Endothelial cell of umbilical vein (primary cell): ENCODE results near the gene SERTAD4. TPM values are rescaled to one million over a fixed set of nuclear protein-coding genes. Genes with fewer than 3 reads are reported as not detected.

Experiments
- BruUV-seq: library from RNA; stranded (reverse); fragments of 400-500 nt; replicated peaks from 2 replicates; lab custom pipeline; 2021; lab: Mats Ljungman, UMichigan
- CTCF ChIA-PET: fragments of 300-600, 350-600 bp; sonication (Branson Sonifier 250); formaldehyde crosslinking; loops from one replicate; lab custom pipeline; 2021; ENCODE audit warnings: antibody characterized with exemption, inconsistent platforms; lab: Charles Lee
- POLR2A ChIA-PET: fragments of 300-600, 350-600 bp; sonication (Branson Sonifier 250); formaldehyde crosslinking; loops from one replicate; lab custom pipeline; 2021; ENCODE audit warnings: antibody characterized with exemption, inconsistent platforms; lab: Charles Lee
- DNase-seq: peaks from one replicate; pipeline ENCODE4 v3.0.0-alpha.2; 2011; ENCODE audit warnings: low read depth, low spot score
- FAIRE-seq: peaks from 2 replicates; lab custom pipeline; 2011; peaks lifted over from hg19 to GRCh38; lab: Jason Lieb, UNC
- H2AFZ ChIP-seq: 2 replicates; pipeline ENCODE4 v1.6.0; 2012; ENCODE audit warnings: low read depth, low read length, control low read depth, inconsistent platforms
- H3K27ac ChIP-seq: 2 replicates; pipeline ENCODE4 v1.5.1; 2011; ENCODE audit warnings: low read depth, mild to moderate bottlenecking, control low read depth, low read length, moderate library complexity; ENCODE audit not compliant: insufficient read depth
- H3K27me3 ChIP-seq, 2 experiments: 2 replicates each; pipeline versions ENCODE4 v1.6.0 to v1.6.1; 2011; ENCODE audit warnings: low read length in 2 of 2, mixed read lengths in 1 of 2; ENCODE audit not compliant: control insufficient read depth in 2 of 2, insufficient read depth in 2 of 2
- H3K36me3 ChIP-seq, 2 experiments: 2 replicates in 1 of 2; 3 replicates in 1 of 2; pipeline ENCODE4 v1.5.1; 2011; ENCODE audit warnings: low read length in 2 of 2, mild to moderate bottlenecking in 1 of 2, moderate library complexity in 1 of 2; ENCODE audit not compliant: control insufficient read depth in 2 of 2, insufficient read depth in 2 of 2; ENCODE audit errors: extremely low read depth in 1 of 2
- H3K4me1 ChIP-seq: 3 replicates; pipeline ENCODE4 v1.5.1; 2011; ENCODE audit warnings: mild to moderate bottlenecking, low read length; ENCODE audit not compliant: control insufficient read depth, insufficient read depth; ENCODE audit errors: extremely low read depth
- H3K4me2 ChIP-seq: 2 replicates; pipeline ENCODE4 v1.6.1; 2011; ENCODE audit warnings: low read length, control low read depth, mixed read lengths; ENCODE audit not compliant: insufficient read depth
- H3K4me3 ChIP-seq, 3 experiments: fragments of 200-600 bp in 1 of 3; sonication (generic), shearing (Covaris generic) in 1 of 3; replicated peaks in 1 of 3; 2 replicates each; pipeline ENCODE4 v1.5.1; 2011 to 2016; ENCODE audit warnings: control low read depth in 3 of 3, low read length in 3 of 3, mild to moderate bottlenecking in 2 of 3, inconsistent platforms in 1 of 3, low read depth in 1 of 3, moderate library complexity in 1 of 3; ENCODE audit not compliant: insufficient read depth in 1 of 3
- H3K79me2 ChIP-seq: 2 replicates; pipeline ENCODE4 v1.6.0; 2012; ENCODE audit warnings: low read length, inconsistent platforms; ENCODE audit not compliant: control insufficient read depth, insufficient read depth
- H3K9ac ChIP-seq: replicated peaks from 2 replicates; pipeline ENCODE3; 2011; ENCODE audit warnings: low read length, control low read depth; ENCODE audit not compliant: insufficient read depth; ENCODE audit errors: extremely low read depth
- H3K9me1 ChIP-seq: replicated peaks from 3 replicates; pipeline ENCODE4 v1.6.0; 2011; ENCODE audit warnings: mild to moderate bottlenecking, low read length; ENCODE audit not compliant: control insufficient read depth, insufficient read depth; ENCODE audit errors: extremely low read depth
- H3K9me3 ChIP-seq: replicated peaks from 2 replicates; pipeline ENCODE4 v1.5.1; 2012; ENCODE audit warnings: low read length, inconsistent platforms; ENCODE audit not compliant: control insufficient read depth, insufficient read depth
- H4K20me1 ChIP-seq: replicated peaks from 2 replicates; pipeline ENCODE3; 2011; ENCODE audit warnings: mild to moderate bottlenecking, low read length; ENCODE audit not compliant: control insufficient read depth, insufficient read depth; ENCODE audit errors: extremely low read depth
- EZH2 ChIP-seq: IDR thresholded peaks from 2 replicates; pipeline ENCODE4 v1.6.1; 2012; ENCODE audit warnings: borderline replicate concordance, low read depth, mild to moderate bottlenecking, moderate library complexity, low read length, inconsistent platforms; ENCODE audit not compliant: severe bottlenecking
- FOS ChIP-seq: IDR thresholded peaks from 2 replicates; pipeline ENCODE4 v1.6.1; 2011; ENCODE audit warnings: mild to moderate bottlenecking, low read length, moderate library complexity, borderline replicate concordance; ENCODE audit not compliant: insufficient read depth
- GATA2 ChIP-seq: IDR thresholded peaks from 2 replicates; pipeline ENCODE4 v1.7.0; 2011; ENCODE audit warnings: low read depth, mild to moderate bottlenecking, moderate library complexity, mixed read lengths, low read length; ENCODE audit not compliant: insufficient read length, insufficient read depth
- JUN ChIP-seq: IDR thresholded peaks from 2 replicates; pipeline ENCODE4 v1.6.1; 2011; ENCODE audit warnings: borderline replicate concordance, low read depth; ENCODE audit not compliant: insufficient read length, insufficient read depth
- MYC ChIP-seq: IDR thresholded peaks from one replicate; pipeline ENCODE4 v1.6.1; 2011; ENCODE audit warnings: mild to moderate bottlenecking, low read depth, low read length
- POLR2A ChIP-seq: IDR thresholded peaks from 2 replicates; pipeline ENCODE4 v1.6.1; 2012; ENCODE audit warnings: low read depth, mild to moderate bottlenecking, control low read depth, low read length
- POLR2AphosphoS5 ChIP-seq: IDR thresholded peaks from 2 replicates; pipeline ENCODE4 v1.6.1; 2012; ENCODE audit warnings: low read depth, mild to moderate bottlenecking, control low read depth, low read length, moderate library complexity; ENCODE audit not compliant: insufficient read depth
- dilution Hi-C: fragments of 300-500 bp; cut with MboI; formaldehyde crosslinking; loops from one replicate; pipeline ENCODE4 v1.15.0; 2019; ENCODE audit warnings: low sequenced_read_pairs; ENCODE audit not compliant: extremely low pct_ligation_motif_present
- intact Hi-C: fragments of 100-400 bp; cut with micrococcal nuclease; formaldehyde crosslinking; loops from one replicate; pipeline ENCODE4 v1.10.0; 2022
- polyA plus RNA-seq, 4 experiments: library from polyadenylated mRNA; depleted of rRNA in 3 of 4; stranded (reverse) in 3 of 4; unstranded in 1 of 4; fragments of >200 nt; gene quantifications; 2 replicates each; pipeline versions ENCODE4 v1.2.1 to v1.2.3, GENCODE V29; 2011 to 2012; ENCODE audit warnings: missing spikeins in 1 of 4
- total RNA-seq: library from RNA; stranded (reverse); gene quantifications from 2 replicates; pipeline ENCODE4 v1.2.3, GENCODE V29; 2021
- TF ChIP-seq, protein P1 (sequence below): IDR thresholded peaks from 2 replicates; pipeline ENCODE4 v1.6.1; 2011; ENCODE audit not compliant: insufficient read depth, insufficient read length
- TF ChIP-seq, protein P2 (sequence below), 2 donors: IDR thresholded peaks; 1 replicate in 1 of 2; 2 replicates in 1 of 2; pipeline ENCODE4 v1.5.1; 2011; ENCODE audit warnings: low read length in 2 of 2, mild to moderate bottlenecking in 2 of 2, moderate library complexity in 2 of 2, control low read depth in 1 of 2, inconsistent platforms in 1 of 2, low read depth in 1 of 2; ENCODE audit not compliant: insufficient read depth in 1 of 2; ENCODE audit errors: extremely low read depth in 1 of 2

SERTAD4 gene
- total and polyA plus RNA-seq, 2 donors (not counting 3 experiments of a cell fraction or from before 2014, with no cell fraction given), result 4.0 to 11.3 TPM

DNA sequence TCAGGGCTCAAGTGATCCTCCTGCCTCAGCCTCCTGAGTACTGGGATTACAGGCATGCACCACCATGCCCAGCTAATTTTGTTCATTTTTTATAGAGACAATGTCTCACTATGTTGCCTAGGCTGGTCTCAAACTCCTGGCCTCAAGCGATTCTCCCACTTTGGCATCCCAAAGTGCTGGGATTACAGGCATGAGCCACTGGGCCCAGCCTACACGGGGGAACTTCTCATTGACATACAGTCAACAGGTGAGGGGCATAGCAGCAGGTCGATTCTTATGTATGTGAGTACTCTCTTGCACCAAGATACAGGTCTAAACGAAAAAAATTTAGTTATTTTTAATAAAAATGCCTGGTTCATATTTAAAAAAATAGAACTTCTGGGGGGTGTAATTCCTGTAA, 56.7 kb downstream of the SERTAD4 start:
- intact Hi-C loops, result no loop called here
- ChIA-PET POLR2A (no interaction called here), CTCF (no interaction called here)
- Histone ChIP-seq H3K4me1 (no peaks in the 10 kb centered on the region), H3K9me3 (no peaks in the 10 kb centered on the region), H3K27me3 (peaks cover 22 to 23% of the 10 kb centered on the region in 2 experiments), H3K27ac (no peak overlapping the region), H3K4me3 (no peak overlapping the region), H3K9me1 (no peaks in the 10 kb centered on the region), H2AFZ (no peak overlapping the region), H3K79me2 (no peaks in the 10 kb centered on the region), H3K9ac (no peak overlapping the region), H3K4me2 (no peak overlapping the region), H3K36me3 (no peaks in the 10 kb centered on the region), H4K20me1 (no peaks in the 10 kb centered on the region)
- dilution Hi-C loops, result no loop called here
- no peak for TF ChIP-seq GATA2
- TF ChIP-seq POLR2AphosphoS5, result no peak
- TF ChIP-seq EZH2, result no peak
- no peak for TF ChIP-seq JUN
- FAIRE-seq (no peak), DNase-seq (no peak)
- no TSS peak for BruUV-seq

DNA sequence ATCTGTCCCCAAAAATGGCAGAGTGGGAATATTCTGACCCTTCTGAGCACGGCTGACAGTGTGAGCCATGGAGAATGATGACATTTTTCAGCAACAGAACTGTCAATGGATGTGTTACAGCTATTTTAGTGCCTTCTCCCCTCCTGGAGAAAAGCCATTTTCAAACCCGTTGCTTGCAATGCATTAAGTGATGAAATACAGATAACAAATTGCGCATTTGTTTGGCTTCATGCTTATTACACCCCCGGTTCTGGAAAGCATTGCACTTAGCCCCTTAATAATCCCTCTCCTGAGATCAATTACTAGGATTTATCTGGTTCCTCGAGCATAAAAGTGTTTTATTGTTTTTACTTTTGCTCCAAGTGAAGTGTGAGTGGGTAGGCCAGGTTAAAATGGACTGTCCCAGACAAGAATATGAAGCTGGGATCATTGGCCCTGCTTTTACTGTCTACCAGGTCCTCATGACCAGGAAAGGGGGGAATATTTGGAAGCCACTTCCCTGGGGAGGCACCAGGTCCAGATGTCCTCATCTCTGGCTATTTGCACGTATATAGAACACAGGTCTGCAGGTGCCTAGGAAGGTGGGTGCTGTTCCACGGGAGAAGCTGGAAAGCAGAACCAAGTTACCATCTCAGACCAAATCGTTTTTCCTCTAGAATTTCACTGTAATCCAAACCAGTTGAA, 58.6 kb downstream of the SERTAD4 start:
- no peak for FAIRE-seq
- POLR2A ChIA-PET, result no interaction called here

More for the DNA sequence above, 58.6 kb downstream of the SERTAD4 start:
- no peaks in the 10 kb centered on the region for H3K9me1 ChIP-seq
- H3K4me3 ChIP-seq, result no peak overlapping the region
- H3K4me1 ChIP-seq, result no peaks in the 10 kb centered on the region
- H3K4me2 ChIP-seq, result no peak overlapping the region
- no peaks in the 10 kb centered on the region for H3K79me2 ChIP-seq
- TF ChIP-seq POLR2A, result no peak
- TF ChIP-seq, protein P1, sequence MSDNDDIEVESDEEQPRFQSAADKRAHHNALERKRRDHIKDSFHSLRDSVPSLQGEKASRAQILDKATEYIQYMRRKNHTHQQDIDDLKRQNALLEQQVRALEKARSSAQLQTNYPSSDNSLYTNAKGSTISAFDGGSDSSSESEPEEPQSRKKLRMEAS, result no peak
- TF ChIP-seq EZH2, result no peak
- TF ChIP-seq, protein P2, sequence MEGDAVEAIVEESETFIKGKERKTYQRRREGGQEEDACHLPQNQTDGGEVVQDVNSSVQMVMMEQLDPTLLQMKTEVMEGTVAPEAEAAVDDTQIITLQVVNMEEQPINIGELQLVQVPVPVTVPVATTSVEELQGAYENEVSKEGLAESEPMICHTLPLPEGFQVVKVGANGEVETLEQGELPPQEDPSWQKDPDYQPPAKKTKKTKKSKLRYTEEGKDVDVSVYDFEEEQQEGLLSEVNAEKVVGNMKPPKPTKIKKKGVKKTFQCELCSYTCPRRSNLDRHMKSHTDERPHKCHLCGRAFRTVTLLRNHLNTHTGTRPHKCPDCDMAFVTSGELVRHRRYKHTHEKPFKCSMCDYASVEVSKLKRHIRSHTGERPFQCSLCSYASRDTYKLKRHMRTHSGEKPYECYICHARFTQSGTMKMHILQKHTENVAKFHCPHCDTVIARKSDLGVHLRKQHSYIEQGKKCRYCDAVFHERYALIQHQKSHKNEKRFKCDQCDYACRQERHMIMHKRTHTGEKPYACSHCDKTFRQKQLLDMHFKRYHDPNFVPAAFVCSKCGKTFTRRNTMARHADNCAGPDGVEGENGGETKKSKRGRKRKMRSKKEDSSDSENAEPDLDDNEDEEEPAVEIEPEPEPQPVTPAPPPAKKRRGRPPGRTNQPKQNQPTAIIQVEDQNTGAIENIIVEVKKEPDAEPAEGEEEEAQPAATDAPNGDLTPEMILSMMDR (IDR thresholded peaks at IDR 0.05; ENCODE audit: extremely low read depth in 1 of 2, insufficient read depth in 1 of 2, low read depth in 1 of 2, low read length in 2 of 2), result no peak
- no peak for TF ChIP-seq MYC
- no peak for TF ChIP-seq FOS
- TF ChIP-seq GATA2, result no peak
- H2AFZ ChIP-seq, result no peak overlapping the region
- no peaks in the 10 kb centered on the region for H4K20me1 ChIP-seq
- H3K27ac ChIP-seq, result no peak overlapping the region
- no peaks in the 10 kb centered on the region for H3K36me3 ChIP-seq
- DNase-seq, result no peak
- H3K9me3 ChIP-seq, result no peaks in the 10 kb centered on the region
- intact Hi-C loops (no loop called here), dilution Hi-C loops (no loop called here)
- no peak overlapping the region for H3K9ac ChIP-seq
- peaks cover 22 to 25% of the 10 kb centered on the region in 2 experiments for H3K27me3 ChIP-seq
- CTCF ChIA-PET, result interaction anchor here (1.3 to 3.2 kb wide), 6 partner anchors 10 to 91 kb away, joined by 3 to 14 read pairs (median 4); no protein-coding TSS in a partner anchor
- no TSS peak for BruUV-seq
